Liver (tissue), 9 donors: ENCODE results near the gene COA1. TPM values are rescaled to one million over a fixed set of nuclear protein-coding genes. Genes with fewer than 3 reads are reported as not detected.

ENCODE experiments used
- DNase-seq: peaks from one replicate; pipeline ENCODE4 v3.0.0-alpha.2; 2017; ENCODE audit warnings: low spot score
- H3K27ac ChIP-seq, 2 donors: one replicate each; pipeline ENCODE4 v1.7.0; 2013; ENCODE audit warnings: inconsistent platforms in 2 of 2, low read length in 2 of 2, control low read depth in 1 of 2, low read depth in 1 of 2, mild to moderate bottlenecking in 1 of 2
- H3K27me3 ChIP-seq, 4 donors: one replicate each; pipeline versions ENCODE4 v1.6.1 to v1.7.0; 2013; ENCODE audit warnings: low read length in 3 of 4, inconsistent platforms in 1 of 4, mild to moderate bottlenecking in 1 of 4, moderate library complexity in 1 of 4; ENCODE audit not compliant: control insufficient read depth in 4 of 4, insufficient read depth in 4 of 4
- H3K36me3 ChIP-seq, 4 donors: one replicate each; pipeline versions ENCODE4 v1.6.1 to v1.7.0; 2013; ENCODE audit warnings: low read length in 3 of 4, mild to moderate bottlenecking in 3 of 4, low read depth in 1 of 4, moderate library complexity in 1 of 4; ENCODE audit not compliant: control insufficient read depth in 4 of 4, insufficient read depth in 3 of 4
- H3K4me1 ChIP-seq, 4 donors: one replicate each; pipeline versions ENCODE4 v1.6.1 to v1.7.0; 2013; ENCODE audit warnings: low read length in 3 of 4, mild to moderate bottlenecking in 3 of 4, moderate library complexity in 1 of 4; ENCODE audit not compliant: control insufficient read depth in 4 of 4, insufficient read depth in 4 of 4
- H3K4me3 ChIP-seq, 3 donors: one replicate each; pipeline versions ENCODE4 v1.6.1 to v1.7.0; 2013; ENCODE audit warnings: low read length in 3 of 3, control low read depth in 1 of 3, low read depth in 1 of 3, mild to moderate bottlenecking in 1 of 3
- H3K9ac ChIP-seq, 2 donors: one replicate each; pipeline ENCODE4 v1.7.0; 2013; ENCODE audit warnings: low read length in 2 of 2, mild to moderate bottlenecking in 2 of 2, moderate library complexity in 2 of 2, control low read depth in 1 of 2, low read depth in 1 of 2
- H3K9me3 ChIP-seq, 4 donors: one replicate each; pipeline versions ENCODE4 v1.6.1 to v1.7.0; 2013; ENCODE audit warnings: low read length in 3 of 4; ENCODE audit not compliant: control insufficient read depth in 4 of 4
- EGR1 ChIP-seq, 2 donors: IDR thresholded peaks; 2 replicates each; pipeline ENCODE4 v1.6.1; 2016 to 2018; ENCODE audit warnings: antibody characterized with exemption in 2 of 2, low read depth in 2 of 2
- FOXA1 ChIP-seq: IDR thresholded peaks from 2 replicates; pipeline ENCODE4 v1.6.1; 2016; ENCODE audit warnings: antibody characterized with exemption
- FOXA2 ChIP-seq: IDR thresholded peaks from 2 replicates; pipeline ENCODE4 v1.6.1; 2016; ENCODE audit warnings: antibody characterized with exemption
- GABPA ChIP-seq, 2 donors: IDR thresholded peaks in 1 of 2; conservative IDR thresholded peaks in 1 of 2; 2 replicates each; pipeline ENCODE4 v1.6.1; 2016; ENCODE audit warnings: antibody characterized with exemption in 2 of 2, mild to moderate bottlenecking in 1 of 2, moderate library complexity in 1 of 2
- HNF4A ChIP-seq, 2 donors: conservative IDR thresholded peaks; 2 replicates each; pipeline ENCODE4 v1.6.1; 2016; ENCODE audit warnings: antibody characterized with exemption in 2 of 2, mild to moderate bottlenecking in 2 of 2
- HNF4G ChIP-seq: IDR thresholded peaks from 2 replicates; pipeline ENCODE4 v1.6.1; 2016; ENCODE audit warnings: antibody characterized with exemption
- JUND ChIP-seq, 2 donors: IDR thresholded peaks; 2 replicates each; pipeline ENCODE4 v1.6.1; 2016; ENCODE audit warnings: antibody characterized with exemption in 2 of 2
- NR2F2 ChIP-seq: IDR thresholded peaks from 2 replicates; pipeline ENCODE4 v1.6.1; 2016; ENCODE audit warnings: antibody characterized with exemption
- RAD21 ChIP-seq, 2 donors: IDR thresholded peaks; 2 replicates each; pipeline ENCODE4 v1.6.1; 2016; ENCODE audit warnings: antibody characterized with exemption in 2 of 2, mild to moderate bottlenecking in 2 of 2
- RXRA ChIP-seq, 2 donors: IDR thresholded peaks; 2 replicates each; pipeline ENCODE4 v1.6.1; 2017 to 2018; ENCODE audit warnings: antibody characterized with exemption in 2 of 2, mild to moderate bottlenecking in 1 of 2
- SP1 ChIP-seq: IDR thresholded peaks from 2 replicates; pipeline ENCODE4 v1.6.1; 2018; ENCODE audit warnings: antibody characterized with exemption, mild to moderate bottlenecking
- YY1 ChIP-seq: IDR thresholded peaks from 2 replicates; pipeline ENCODE4 v1.6.1; 2016; ENCODE audit warnings: antibody characterized with exemption, mild to moderate bottlenecking
- WGBS: extraction: QIAGEN DNeasy Blood & Tissue Kit; methylation state at CpG from one replicate; pipeline ENCODE4 v1.1.7; 2013; 5-methylcytosine and 5-hydroxymethylcytosine counted together
- polyA plus RNA-seq, 2 donors: library from polyadenylated mRNA; stranded (reverse) in 1 of 2; unstranded in 1 of 2; fragments of 200-250 nt in 1 of 2; fragments of >200 nt in 1 of 2; fragmentation: Nextera tagmentation in 1 of 2; extraction: Ambion mirVana in 1 of 2; gene quantifications; one replicate each; pipeline versions ENCODE4 v1.2.1 to v1.2.3, GENCODE V29; 2013 to 2015
- total RNA-seq, 2 donors: library from RNA; depleted of rRNA; stranded (reverse); fragments of >200 nt; gene quantifications; one replicate each; pipeline ENCODE4 v1.2.3, GENCODE V29; 2014
- TF ChIP-seq, protein P1 (sequence below): IDR thresholded peaks from 2 replicates; pipeline ENCODE4 v1.6.1; 2016; ENCODE audit warnings: antibody characterized with exemption
- TF ChIP-seq, protein P2 (sequence below): IDR thresholded peaks from 2 replicates; pipeline ENCODE4 v1.6.1; 2016; ENCODE audit warnings: antibody characterized with exemption, mild to moderate bottlenecking
- TF ChIP-seq, protein P3 (sequence below): IDR thresholded peaks from 2 replicates; pipeline ENCODE4 v1.6.1; 2016; ENCODE audit warnings: antibody characterized with exemption
- donor health status: healthy.
- donor health status: healthy.
- donor health status: healthy.
- donor health status: healthy.
- donor health status: healthy.

Gene COA1
- total and polyA plus RNA-seq, 4 donors: 16.6 to 37.8 (median 29.4) TPM

DNA sequence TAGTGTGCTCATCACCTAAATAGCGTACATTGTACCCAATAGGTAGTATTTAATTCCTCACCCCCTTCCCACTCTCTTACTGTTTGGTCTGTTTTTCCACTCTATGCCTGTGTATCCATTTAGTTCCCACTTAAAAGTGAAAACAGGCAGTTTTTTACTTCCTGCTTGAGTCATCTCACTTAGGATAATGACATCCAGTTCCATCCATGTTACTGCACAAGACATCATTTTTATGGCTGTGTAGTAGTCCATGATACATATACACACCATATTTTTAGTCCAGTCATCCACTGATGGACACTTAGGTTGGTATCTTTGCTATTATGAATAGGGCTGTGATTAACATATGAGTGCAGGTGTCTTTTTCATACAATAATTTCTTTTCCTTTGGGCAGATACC lies 136.3 kb downstream of the COA1 start:
- 100% methylated on average over 1 of the region's 1 CpG for WGBS
- H3K27ac ChIP-seq: no peak overlapping the region
- H3K27me3 ChIP-seq: no peaks in the 10 kb centered on the region
- H3K36me3 ChIP-seq: no peaks in the 10 kb centered on the region
- no peak for DNase-seq
- H3K4me1 ChIP-seq: peaks cover 0 to 11% (median 0%) of the 10 kb centered on the region in 4 donors
- no peak overlapping the region for H3K4me3 ChIP-seq
- no peak overlapping the region for H3K9ac ChIP-seq
- no peaks in the 10 kb centered on the region for H3K9me3 ChIP-seq
- TF ChIP-seq JUND (IDR thresholded peaks at IDR 0.05) (no peak), HNF4A (conservative IDR thresholded peaks at IDR 0.05) (no peak), EGR1 (IDR thresholded peaks at IDR 0.05; ENCODE audit: low read depth in 2 of 2) (no peak), RXRA (IDR thresholded peaks at IDR 0.05) (no peak), FOXA1 (no peak), NR2F2 (no peak), YY1 (no peak)
- TF ChIP-seq, protein P1, sequence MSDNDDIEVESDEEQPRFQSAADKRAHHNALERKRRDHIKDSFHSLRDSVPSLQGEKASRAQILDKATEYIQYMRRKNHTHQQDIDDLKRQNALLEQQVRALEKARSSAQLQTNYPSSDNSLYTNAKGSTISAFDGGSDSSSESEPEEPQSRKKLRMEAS: no peak
- TF ChIP-seq, protein P2, sequence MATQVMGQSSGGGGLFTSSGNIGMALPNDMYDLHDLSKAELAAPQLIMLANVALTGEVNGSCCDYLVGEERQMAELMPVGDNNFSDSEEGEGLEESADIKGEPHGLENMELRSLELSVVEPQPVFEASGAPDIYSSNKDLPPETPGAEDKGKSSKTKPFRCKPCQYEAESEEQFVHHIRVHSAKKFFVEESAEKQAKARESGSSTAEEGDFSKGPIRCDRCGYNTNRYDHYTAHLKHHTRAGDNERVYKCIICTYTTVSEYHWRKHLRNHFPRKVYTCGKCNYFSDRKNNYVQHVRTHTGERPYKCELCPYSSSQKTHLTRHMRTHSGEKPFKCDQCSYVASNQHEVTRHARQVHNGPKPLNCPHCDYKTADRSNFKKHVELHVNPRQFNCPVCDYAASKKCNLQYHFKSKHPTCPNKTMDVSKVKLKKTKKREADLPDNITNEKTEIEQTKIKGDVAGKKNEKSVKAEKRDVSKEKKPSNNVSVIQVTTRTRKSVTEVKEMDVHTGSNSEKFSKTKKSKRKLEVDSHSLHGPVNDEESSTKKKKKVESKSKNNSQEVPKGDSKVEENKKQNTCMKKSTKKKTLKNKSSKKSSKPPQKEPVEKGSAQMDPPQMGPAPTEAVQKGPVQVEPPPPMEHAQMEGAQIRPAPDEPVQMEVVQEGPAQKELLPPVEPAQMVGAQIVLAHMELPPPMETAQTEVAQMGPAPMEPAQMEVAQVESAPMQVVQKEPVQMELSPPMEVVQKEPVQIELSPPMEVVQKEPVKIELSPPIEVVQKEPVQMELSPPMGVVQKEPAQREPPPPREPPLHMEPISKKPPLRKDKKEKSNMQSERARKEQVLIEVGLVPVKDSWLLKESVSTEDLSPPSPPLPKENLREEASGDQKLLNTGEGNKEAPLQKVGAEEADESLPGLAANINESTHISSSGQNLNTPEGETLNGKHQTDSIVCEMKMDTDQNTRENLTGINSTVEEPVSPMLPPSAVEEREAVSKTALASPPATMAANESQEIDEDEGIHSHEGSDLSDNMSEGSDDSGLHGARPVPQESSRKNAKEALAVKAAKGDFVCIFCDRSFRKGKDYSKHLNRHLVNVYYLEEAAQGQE: no peak

DNA sequence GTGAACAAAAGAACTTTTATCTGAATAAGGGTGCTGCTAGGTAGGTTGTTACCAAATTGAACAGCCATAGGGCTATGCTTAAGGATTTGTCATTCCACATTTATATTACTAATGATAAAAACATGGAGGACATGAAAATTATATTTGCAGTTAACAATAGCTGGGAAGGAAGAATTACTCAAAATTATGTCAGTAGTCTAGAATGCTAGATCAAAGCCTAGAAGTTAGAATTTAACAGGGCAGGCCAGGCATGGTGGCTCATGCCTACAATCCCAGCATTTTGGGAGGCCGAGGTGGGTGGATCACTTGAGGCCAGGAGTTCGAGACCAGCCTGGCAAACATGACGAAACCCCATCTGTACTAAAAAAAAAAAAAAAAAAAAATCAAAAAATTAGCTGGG lies 137.0 kb downstream of the COA1 start:
- DNase-seq: no peak
- TF ChIP-seq SP1 (no peak), RAD21 (IDR thresholded peaks at IDR 0.05) (no peak), HNF4G (no peak), JUND (IDR thresholded peaks at IDR 0.05) (no peak), HNF4A (conservative IDR thresholded peaks at IDR 0.05) (no peak), FOXA2 (no peak), GABPA (IDR thresholded peaks at IDR 0.05 in 1 of 2, conservative IDR thresholded peaks at IDR 0.05 in 1 of 2) (no peak), EGR1 (IDR thresholded peaks at IDR 0.05; ENCODE audit: low read depth in 2 of 2) (no peak)
- TF ChIP-seq, protein P1: no peak
- TF ChIP-seq, protein P3, sequence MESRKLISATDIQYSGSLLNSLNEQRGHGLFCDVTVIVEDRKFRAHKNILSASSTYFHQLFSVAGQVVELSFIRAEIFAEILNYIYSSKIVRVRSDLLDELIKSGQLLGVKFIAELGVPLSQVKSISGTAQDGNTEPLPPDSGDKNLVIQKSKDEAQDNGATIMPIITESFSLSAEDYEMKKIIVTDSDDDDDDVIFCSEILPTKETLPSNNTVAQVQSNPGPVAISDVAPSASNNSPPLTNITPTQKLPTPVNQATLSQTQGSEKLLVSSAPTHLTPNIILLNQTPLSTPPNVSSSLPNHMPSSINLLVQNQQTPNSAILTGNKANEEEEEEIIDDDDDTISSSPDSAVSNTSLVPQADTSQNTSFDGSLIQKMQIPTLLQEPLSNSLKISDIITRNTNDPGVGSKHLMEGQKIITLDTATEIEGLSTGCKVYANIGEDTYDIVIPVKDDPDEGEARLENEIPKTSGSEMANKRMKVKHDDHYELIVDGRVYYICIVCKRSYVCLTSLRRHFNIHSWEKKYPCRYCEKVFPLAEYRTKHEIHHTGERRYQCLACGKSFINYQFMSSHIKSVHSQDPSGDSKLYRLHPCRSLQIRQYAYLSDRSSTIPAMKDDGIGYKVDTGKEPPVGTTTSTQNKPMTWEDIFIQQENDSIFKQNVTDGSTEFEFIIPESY: no peak
- TF ChIP-seq, protein P2: no peak
- Histone ChIP-seq H3K9ac (no peak overlapping the region), H3K27me3 (no peaks in the 10 kb centered on the region), H3K27ac (no peak overlapping the region), H3K4me1 (peaks cover 0 to 11% (median 0%) of the 10 kb centered on the region in 4 donors), H3K36me3 (no peaks in the 10 kb centered on the region), H3K9me3 (no peaks in the 10 kb centered on the region), H3K4me3 (no peak overlapping the region)
- WGBS: 96% methylated on average over 3 of the region's 3 CpGs
